ENCODE data around the gene MAG.
"Not testable (repeated sequence)": the region's sequence is repeated elsewhere in the genome, so short reads cannot be mapped to it uniquely, and the experiment has no call there.

GRCh38 chr19:35360081-35360480 is 68.1 kb downstream of the MAG start:
- TF ChIP-seq POLR2AphosphoS5, POLR2A, EP300 (IDR thresholded peaks at IDR 0.05): not testable (repeated sequence)
- TF ChIP-seq, protein P1, sequence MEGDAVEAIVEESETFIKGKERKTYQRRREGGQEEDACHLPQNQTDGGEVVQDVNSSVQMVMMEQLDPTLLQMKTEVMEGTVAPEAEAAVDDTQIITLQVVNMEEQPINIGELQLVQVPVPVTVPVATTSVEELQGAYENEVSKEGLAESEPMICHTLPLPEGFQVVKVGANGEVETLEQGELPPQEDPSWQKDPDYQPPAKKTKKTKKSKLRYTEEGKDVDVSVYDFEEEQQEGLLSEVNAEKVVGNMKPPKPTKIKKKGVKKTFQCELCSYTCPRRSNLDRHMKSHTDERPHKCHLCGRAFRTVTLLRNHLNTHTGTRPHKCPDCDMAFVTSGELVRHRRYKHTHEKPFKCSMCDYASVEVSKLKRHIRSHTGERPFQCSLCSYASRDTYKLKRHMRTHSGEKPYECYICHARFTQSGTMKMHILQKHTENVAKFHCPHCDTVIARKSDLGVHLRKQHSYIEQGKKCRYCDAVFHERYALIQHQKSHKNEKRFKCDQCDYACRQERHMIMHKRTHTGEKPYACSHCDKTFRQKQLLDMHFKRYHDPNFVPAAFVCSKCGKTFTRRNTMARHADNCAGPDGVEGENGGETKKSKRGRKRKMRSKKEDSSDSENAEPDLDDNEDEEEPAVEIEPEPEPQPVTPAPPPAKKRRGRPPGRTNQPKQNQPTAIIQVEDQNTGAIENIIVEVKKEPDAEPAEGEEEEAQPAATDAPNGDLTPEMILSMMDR (IDR thresholded peaks at IDR 0.05): not testable (repeated sequence)

All from sigmoid colon (tissue), 4 donors.